Spleen (tissue), 7 donors: ENCODE results near the gene KCNJ3.

ENCODE experiments used
- POLR2A ChIP-seq, 3 donors: fragments of 450-650 bp; IDR thresholded peaks; one replicate each; pipeline ENCODE4 v1.5.1; 2017; ENCODE audit warnings: antibody characterized with exemption in 3 of 3, mild to moderate bottlenecking in 1 of 3
- TF ChIP-seq, protein P1 (sequence below), 11 experiments: fragments of 200-600 bp in 7 of 11; fragments of 450-650 bp in 4 of 11; sonication (generic) in 4 of 11; IDR thresholded peaks in 8 of 11; conservative IDR thresholded peaks in 3 of 11; 1 replicate in 7 of 11; 2 replicates in 4 of 11; pipeline versions ENCODE4 v1.4.0 to v1.8.0; 2016 to 2021; ENCODE audit warnings: antibody characterized with exemption in 11 of 11, inconsistent platforms in 4 of 11, mild to moderate bottlenecking in 1 of 11
- donor health status: DM: no; HTN: no; CAD: no; lungs with moderate emphysema.
- donor health status: DM: no; HTN: no; CAD: no.
- donor health status: DM: no; HTN: no; CAD: no.

DNA sequence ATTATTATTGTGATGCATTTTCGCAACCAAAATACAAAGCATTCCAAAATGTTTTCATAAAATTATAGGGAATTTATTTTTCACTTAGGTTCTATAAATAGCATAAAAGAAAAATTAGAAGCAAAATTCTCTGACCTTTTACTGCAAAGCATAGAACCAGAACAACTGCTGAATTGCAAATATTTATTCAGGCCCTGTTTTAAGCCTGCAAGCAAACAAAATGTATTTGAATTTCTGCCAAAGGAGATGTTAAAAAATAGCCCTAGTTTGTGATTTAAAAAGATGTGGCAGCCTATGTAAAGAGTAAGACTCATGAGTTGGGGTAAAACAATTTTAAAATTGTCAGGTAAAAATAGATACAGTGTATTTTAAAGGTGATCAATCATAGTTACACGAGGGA, 138.1 kb downstream of the KCNJ3 start:
- no peak for TF ChIP-seq POLR2A (IDR thresholded peaks at IDR 0.05)
- TF ChIP-seq, protein P1, sequence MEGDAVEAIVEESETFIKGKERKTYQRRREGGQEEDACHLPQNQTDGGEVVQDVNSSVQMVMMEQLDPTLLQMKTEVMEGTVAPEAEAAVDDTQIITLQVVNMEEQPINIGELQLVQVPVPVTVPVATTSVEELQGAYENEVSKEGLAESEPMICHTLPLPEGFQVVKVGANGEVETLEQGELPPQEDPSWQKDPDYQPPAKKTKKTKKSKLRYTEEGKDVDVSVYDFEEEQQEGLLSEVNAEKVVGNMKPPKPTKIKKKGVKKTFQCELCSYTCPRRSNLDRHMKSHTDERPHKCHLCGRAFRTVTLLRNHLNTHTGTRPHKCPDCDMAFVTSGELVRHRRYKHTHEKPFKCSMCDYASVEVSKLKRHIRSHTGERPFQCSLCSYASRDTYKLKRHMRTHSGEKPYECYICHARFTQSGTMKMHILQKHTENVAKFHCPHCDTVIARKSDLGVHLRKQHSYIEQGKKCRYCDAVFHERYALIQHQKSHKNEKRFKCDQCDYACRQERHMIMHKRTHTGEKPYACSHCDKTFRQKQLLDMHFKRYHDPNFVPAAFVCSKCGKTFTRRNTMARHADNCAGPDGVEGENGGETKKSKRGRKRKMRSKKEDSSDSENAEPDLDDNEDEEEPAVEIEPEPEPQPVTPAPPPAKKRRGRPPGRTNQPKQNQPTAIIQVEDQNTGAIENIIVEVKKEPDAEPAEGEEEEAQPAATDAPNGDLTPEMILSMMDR (IDR thresholded peaks at IDR 0.05 in 8 of 11, conservative IDR thresholded peaks at IDR 0.05 in 3 of 11): no peak
